ENCODE measurements around the gene TNS1.

The TNS1 gene

DNA sequence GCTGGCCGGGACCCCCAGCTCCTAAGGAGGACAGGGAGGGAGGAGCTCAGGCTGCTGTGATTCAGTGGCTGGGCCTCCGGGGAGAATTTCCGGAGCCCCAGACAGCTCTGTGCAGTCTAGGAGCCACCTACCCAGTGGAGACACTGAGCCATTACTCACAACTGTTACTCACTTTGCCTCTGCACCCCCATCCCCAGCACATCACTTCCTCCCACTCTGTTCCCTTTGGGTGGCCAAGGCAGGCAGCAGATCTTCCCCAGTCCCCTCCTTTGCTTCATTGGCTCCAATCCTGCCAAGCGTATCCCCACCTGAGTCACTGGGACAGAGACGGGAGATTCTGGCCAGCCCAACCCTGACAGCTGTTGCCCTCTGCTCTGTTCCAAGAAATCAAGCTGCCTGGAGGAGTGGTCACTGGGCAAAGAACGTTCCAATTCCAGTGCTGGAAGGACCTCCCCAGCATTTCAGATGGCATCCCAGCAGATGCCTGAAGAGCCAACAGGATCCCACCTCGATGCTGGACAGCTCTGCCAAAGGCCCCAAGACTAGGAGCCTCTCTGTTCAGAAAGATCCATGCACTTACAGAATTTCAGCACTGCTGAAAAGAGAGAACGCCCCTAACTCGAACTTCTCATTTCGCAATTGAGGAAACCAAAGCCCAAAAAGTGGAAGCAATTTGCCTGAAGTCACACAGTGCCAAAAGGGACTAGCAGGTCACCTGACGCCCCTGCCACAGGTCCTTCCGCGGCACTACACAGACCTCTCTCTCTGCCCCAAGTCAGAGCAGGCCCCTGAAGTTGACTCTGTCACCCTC, 68.3 kb downstream of the TNS1 start:
- DNase-seq (ENCODE audit: insufficient read length, low spot score) (peak; percentile 81), FAIRE-seq (peak; percentile 93)

- DNase-seq (ENCODE audit: insufficient read length, low spot score) = no peak
- no peak for FAIRE-seq
Measured at GRCh38 chr2:217933617-217933993, 69.2 kb downstream of the TNS1 start.

- FAIRE-seq (no peak), DNase-seq (ENCODE audit: insufficient read length, low spot score) (no peak)
Measured at GRCh38 chr2:217932803-217933616, 69.8 kb downstream of the TNS1 start.

DNA sequence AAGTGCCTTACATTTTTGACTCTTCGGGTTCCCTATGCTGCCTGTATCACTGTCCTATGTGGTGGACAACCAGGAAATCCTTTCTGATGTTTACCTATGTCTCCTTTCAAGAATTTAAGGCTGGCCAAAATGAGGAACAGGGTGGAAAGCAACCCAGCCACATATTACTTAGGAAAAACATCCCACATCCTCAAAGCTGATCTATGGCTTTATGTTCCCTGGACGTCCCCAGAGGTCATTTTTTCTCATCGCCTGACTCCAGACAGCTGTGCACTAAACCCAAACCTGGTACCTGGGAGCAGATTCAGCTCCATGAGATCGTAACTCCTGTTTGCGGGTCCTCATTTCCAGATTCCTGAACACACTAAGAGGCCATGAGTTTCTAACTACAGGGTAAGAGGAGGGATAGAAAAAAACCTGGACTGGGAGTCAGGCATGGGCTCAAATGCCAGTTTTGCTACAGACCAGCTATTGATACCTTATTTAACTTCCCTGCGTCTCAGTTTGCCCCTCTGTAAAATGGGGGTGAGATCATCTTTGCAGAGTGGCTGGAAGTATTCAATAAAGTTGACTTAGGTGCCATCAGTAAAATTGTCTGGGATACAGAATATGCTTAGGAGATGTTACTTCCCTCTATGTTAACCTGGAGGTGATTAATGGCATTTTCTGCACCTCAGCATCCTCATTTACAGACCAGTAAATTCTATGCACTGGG, 70.8 kb downstream of the TNS1 start:
- no peak for FAIRE-seq
- DNase-seq (ENCODE audit: insufficient read length, low spot score) = no peak

DNA sequence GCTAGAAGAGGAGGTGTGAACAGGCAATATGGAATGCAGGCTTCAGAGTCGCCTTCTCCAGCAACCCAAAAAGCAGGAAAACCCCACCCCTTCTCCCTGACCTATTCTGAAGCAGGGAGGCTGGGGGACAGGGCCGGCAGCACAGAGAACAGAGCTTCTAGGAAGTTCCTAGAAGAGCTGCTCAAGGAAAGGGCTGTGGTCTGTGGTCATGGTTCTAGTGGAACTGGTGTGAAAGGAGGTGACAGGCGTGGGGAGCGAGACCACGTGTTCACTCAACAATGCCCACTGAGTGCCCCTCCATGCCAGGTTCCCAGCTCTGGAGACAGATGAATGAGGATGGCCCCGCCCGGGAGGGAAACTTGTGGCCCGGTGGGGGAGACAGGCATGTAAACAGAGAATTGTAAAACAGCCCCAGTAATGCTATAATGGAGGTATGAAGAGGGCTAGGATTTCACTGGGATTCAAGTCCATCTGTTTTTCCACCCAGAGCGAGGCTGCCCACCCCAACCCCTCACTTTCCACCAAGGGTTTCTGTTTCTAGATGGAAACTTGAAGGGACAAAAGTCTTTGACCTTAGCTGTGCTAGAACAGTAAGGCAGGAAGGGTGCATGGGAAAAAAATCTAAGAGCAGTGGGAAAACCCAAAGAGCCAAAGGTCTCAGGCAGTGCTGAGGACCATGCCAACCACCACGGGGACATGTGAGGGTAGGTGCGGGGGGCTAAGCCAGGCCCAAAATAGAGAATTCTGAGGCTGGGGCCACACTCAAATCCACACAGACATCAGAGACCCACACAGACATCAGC, 71.8 kb downstream of the TNS1 start:
- DNase-seq (ENCODE audit: insufficient read length, low spot score) (no peak), FAIRE-seq (no peak)

GRCh38 chr2:217929757-217930707, 72.8 kb downstream of the TNS1 start:
- DNase-seq (ENCODE audit: insufficient read length, low spot score) = no peak
- no peak for FAIRE-seq

GRCh38 chr2:217929272-217929671, 73.5 kb downstream of the TNS1 start:
- FAIRE-seq = no peak
- no peak for DNase-seq (ENCODE audit: insufficient read length, low spot score)

GRCh38 chr2:217928324-217929181, 74.2 kb downstream of the TNS1 start:
- DNase-seq (ENCODE audit: insufficient read length, low spot score) (no peak), FAIRE-seq (no peak)

DNA sequence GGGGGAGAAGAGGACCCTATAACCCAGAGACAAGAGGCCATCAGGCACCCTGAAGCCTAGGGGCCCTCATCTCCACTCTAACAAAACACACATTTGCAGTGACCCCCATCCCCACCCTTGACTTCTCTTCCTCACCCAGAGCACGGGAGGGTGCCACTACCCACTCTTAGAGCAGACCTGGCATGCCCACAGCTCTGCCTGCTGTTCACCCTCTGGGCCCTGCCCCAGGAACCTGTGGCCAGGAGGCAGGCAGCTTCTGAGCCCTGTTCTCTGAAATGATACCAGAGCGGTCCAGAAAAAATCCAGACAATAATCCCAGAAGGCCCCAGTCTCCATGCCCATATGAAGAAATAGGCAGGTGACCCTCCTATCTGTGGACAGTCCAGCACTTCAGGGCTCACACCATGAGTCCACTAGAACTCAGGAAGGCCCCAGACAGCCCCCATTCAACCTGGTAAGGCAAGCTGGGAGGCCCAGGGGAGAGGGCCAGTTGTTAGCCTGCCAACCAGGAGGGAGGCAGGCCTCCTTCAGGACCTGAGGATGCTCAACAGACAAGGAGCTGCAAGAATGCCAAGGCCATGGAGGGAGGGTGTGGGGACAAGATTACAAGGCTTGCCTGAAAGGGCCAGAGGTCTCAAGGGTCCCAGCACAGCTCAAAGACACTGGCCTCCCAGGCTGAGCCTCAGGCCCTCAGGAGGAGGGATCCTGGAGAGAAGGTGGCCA, 75.0 kb downstream of the TNS1 start:
- FAIRE-seq (no peak), DNase-seq (ENCODE audit: insufficient read length, low spot score) (no peak)

GRCh38 chr2:217926801-217927200, 76.0 kb downstream of the TNS1 start:
- DNase-seq (ENCODE audit: insufficient read length, low spot score) (no peak), FAIRE-seq (no peak)

DNA sequence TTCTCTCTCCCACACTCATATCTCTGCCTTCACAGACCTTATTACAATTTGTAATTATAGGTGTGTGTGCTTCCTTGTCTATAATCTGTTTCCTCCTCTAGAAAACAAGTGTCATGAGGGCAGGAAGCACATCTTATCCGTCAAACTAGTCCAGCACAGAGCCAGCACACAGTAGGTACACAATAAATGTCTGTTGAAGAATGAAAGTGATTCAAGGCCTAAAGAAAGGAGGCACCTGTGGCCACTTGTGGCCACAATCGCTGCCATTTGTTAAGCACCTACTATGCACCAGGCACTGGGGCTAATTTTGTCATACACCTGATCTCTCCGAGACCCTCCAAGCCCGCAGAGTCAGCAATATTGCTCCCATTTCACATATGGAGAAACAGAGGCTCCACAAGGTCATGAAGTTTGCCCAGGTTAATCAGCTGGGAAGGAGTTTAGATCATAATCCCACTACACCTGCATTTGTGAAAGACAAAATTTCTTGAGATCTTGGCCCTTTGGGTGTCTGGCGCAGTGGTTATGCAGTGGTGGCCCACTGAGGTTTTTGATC, 78.4 kb downstream of the TNS1 start:
- no peak for DNase-seq (ENCODE audit: insufficient read length, low spot score)
- FAIRE-seq = no peak

GRCh38 chr2:217923007-217923686, 79.6 kb downstream of the TNS1 start:
- no peak for FAIRE-seq
- DNase-seq (ENCODE audit: insufficient read length, low spot score) = no peak

- FAIRE-seq (no peak), DNase-seq (ENCODE audit: insufficient read length, low spot score) (no peak)
Measured at GRCh38 chr2:217922101-217923006, 80.4 kb downstream of the TNS1 start.

GRCh38 chr2:217920879-217921603, 81.8 kb downstream of the TNS1 start:
- no peak for FAIRE-seq
- no peak for DNase-seq (ENCODE audit: insufficient read length, low spot score)

DNA sequence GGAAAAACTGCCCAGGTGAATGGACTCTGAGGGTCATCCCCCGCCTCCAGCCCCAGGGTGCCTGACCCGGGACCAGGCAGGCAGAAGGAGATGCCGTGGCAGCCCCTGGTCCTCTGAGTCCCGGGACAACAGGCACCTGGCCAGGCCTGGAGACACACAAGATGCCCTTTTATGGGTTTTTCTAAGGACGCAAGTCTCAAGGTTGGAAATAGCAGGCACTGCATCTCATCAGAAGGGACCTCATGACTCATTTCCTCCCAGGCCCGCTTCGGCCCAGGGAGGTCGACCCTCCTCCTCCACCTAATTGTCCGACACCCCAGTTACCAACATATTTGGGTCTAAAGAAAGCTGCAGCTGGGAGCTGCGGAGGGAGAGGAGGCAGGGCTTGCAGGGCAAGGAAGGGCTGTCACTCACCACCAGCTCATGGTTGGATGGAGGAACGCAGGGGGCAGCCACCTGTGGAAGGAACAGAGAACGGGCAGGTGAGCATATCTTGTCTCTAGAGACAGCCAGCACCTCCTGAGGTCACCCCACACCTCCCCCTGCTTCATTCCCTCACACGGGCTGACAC, 82.9 kb downstream of the TNS1 start:
- peak; percentile 69 for FAIRE-seq
- DNase-seq (ENCODE audit: insufficient read length, low spot score) = peak; percentile 56
